HG02970 (cell line): Measurements from ENCODE around the gene NEGR1.

ENCODE experiments used
- ATAC-seq: cut with Tn5 transposase; IDR thresholded peaks from one replicate; pipeline ENCODE4 v1.9.1; 2021; ENCODE audit warnings: mild to moderate bottlenecking, moderate library complexity, moderate number of reproducible peaks; ENCODE audit not compliant: unreplicated experiment, low FRiP score

NEGR1 gene

GRCh38 chr1:71599306-71599705 is 683.0 kb downstream of the NEGR1 start:
- ATAC-seq: no peak

GRCh38 chr1:71593523-71593922 is 688.8 kb downstream of the NEGR1 start:
- no peak for ATAC-seq

DNA sequence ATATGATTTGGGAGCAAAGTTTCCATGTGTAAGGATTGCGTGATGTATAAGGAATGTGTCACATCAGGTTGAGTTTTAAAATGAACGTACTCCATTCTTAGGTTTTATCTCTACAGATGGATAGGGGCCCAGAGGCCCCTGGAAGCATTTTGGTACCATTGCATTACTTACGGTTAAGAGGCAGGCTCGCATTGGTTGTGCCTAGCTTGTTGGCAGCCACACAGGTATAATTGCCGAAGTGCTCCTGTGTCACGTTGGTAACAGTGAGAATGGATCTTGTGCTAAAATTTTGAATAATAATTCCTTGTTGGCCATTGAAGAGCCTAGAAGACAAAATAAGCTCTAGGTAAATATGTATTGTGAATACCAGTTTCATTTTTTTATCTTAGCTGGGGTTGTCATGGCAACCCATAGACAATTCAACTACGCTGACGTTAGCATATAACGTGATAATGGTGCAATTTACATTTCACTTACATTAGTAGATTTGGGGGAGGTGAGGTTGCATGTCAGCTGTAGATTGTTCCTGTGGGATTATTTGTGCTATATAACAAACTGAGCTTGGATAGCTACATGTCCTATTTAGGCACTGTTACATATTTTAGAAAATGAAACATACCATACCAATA is 689.6 kb downstream of the NEGR1 start:
- ATAC-seq: no peak

DNA sequence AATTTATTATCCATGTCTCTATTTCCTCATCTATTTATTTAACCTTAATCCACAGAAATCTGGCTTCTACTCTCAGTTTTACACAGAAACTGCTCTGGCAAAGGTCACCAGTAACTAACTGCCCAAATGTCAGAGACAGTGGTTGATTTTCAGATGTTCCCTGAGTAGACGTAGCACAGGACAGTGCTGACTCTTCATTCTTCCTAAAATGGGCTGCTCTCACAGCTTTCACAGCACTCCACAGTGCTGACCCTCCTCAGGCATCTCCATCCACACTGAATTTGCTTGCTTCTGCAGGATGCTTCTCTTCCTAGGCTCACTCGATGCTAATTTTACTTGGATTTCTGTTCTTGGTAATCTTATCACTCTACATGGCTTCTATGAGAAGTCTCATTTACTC is 693.3 kb downstream of the NEGR1 start:
- ATAC-seq: no peak

GRCh38 chr1:71587961-71588360 is 694.4 kb downstream of the NEGR1 start:
- no peak for ATAC-seq

DNA sequence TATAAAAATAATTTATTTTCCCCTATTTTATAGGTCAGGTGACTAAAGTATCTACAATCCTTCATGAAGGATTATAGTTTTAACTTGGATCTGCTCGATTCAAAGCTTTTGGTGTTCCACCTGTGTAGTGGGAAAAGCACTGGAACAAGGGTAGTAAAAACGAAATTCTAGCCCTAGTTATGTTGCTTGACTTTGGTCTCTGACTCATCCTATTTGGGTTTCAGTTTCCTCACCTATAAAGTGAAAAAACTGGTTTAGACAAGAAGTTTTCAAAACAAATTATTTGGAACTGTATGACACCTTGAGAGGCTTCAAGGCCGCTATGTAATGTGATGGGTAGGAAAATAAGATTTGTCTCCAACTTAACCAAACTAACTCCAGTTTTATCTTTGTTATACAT is 696.3 kb downstream of the NEGR1 start:
- ATAC-seq: no peak

- ATAC-seq: no peak
These were observed 698.6 kb downstream of the NEGR1 start for GRCh38 chr1:71583756-71584155.

DNA sequence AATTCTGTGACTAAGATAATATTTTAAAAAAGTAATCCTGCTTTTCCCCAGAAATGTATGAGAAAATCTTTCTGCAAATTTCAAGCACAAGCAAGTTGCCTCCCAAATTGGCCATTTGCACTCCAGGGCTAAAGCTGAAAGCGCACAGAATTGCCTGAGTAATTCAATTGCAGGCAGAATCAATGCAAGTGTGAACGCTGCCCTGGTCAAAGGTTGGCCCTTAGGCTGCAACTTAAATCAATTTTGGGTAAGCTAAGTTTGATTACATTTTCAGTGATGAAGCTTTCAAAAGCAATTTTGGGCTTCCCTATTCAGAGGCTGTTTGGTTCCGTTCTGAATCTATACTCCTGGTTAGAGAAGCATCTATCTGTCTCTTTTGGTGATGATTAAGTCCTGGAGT is 699.7 kb downstream of the NEGR1 start:
- ATAC-seq: no peak

DNA sequence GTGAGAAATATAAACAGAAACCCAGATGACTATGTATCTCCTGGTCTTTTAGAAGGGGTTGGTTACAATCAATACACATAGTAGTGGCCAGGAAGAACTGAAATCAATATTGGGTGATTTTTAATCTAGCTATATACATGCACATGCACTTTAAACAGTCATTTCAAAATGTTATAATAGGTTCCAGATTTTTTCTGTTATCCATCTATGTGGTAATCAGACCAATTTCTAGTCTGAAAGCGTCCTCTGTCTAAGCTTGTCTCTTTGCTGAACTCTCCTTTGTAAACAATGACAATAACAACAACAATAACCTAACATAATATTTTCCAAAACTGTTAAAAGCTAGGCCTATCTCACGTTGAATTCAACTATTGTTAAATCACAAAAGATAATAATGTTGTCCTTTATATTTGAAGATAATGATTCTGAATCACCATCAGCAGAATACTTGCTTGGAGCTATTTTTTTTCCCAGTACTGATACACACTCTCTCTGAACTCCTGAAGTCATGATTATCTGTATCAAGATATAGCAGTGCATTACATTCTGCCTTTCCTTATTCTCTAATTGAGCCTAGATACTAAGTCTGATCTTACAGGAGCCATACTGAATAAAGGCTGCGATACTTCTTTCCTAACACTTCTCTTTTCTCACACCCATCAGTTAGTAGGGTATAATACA is 704.7 kb downstream of the NEGR1 start:
- ATAC-seq: no peak

DNA sequence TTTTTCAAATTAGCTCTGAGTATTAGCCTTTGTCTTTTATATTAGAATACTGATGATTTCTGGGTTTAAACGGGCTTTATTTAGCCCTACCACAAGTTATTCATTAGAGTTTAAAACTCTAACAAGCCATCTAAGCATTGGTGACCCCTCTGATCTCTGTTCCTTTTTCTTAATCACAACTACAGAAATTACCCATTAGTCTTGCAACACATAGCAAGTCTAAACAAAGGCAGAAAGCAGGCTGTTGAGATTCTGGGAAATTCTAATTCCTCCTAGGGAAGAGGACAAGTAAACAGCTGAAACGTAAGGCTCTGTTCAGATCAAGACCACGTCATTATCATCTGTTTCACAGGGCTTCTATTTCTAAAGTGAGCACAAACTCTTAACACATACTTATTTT is 710.3 kb downstream of the NEGR1 start:
- no peak for ATAC-seq

DNA sequence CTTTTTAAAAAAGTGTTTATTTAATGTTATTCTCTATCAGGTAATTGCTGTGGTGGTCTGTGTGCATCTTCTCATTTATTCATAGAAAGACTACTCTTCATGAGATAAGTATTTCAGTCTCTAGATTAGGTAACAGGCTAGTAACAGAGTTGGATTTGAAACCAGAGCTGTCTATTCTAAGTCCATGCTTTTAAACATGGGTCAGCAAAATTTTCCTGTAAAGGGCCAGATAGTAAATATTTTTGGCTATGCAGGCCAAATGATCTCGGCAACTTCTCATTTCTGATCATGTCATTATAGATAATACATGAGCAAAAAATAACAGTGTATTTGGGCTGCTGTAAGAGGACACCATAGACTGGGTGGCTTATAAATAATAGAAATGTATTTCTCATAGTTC is 715.9 kb downstream of the NEGR1 start:
- ATAC-seq: no peak

DNA sequence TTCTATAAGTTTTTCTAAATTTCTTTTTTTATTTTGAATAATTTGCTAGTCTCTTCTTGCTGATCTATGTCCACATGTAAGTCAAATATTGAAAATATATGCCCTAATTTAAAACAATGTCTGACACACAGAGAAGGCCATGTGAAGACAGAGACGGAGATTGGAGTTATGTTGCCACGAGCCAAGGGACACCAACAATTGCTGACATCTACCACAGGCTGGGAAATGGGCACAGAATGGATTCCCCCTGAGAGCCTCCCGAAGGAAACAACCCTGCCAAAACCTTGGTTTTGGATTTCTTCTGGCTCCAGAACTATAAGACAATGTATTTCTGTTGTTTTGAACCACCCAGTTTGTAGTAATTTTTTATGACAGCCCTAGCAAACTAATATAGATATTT is 716.5 kb downstream of the NEGR1 start:
- no peak for ATAC-seq

GRCh38 chr1:71565262-71565661 is 717.1 kb downstream of the NEGR1 start:
- no peak for ATAC-seq

- ATAC-seq: no peak
These were observed 720.0 kb downstream of the NEGR1 start for GRCh38 chr1:71562298-71562697.

DNA sequence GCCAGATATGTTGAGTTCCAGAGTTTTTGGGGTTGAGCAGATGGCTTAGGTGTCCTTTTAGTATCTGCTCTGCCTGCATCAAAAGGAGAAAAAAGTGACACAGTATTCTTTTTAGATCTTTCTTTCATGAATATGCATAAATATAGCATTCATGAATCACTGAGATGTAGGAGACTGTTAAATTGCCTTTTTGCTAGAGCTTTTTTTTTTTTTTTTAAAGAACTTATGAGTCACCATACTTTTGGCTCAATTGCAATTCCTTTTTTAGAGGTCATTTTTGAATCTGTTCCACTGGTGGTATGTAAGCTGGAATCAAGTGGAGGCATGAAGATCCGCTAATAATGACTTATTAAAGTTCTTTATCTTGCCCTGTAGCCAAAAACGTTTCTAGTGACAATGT is 720.6 kb downstream of the NEGR1 start:
- no peak for ATAC-seq

DNA sequence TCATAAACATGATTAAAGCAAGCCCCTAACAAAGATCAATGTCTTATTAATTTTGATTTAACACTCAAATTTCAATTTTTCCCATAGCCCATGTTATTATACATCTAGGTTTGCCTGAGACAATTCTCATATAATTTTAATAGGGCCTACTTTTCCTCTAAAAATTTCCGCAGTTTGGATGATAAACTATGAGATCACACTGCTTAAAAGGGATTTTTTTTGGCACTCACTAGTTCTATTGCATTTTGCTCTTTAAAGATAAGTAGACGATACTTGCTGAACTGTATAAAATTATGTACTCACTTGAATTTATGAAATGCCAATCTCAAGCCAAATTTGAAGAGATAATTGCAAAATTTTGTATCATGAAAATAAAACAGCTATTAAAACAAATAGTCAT is 721.1 kb downstream of the NEGR1 start:
- no peak for ATAC-seq

DNA sequence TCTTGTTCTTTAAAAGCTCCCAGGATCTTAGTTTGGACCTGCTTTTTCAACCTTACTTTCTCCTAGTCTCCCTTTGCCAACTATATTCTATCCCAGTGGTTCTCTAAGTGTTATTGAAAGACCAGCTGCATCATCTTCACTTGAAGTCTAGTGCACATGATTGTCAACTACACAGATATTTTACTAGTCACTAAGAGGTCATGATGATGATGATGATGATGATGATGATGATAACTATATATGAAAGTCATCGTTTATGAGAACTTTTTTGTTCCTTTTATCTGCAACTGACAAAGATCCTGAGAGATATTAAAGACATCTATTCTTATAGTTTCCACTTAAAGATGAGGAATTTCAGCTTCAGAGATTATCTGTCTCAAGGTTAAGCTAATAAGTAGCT is 722.5 kb downstream of the NEGR1 start:
- no peak for ATAC-seq

GRCh38 chr1:71557138-71557537 is 725.2 kb downstream of the NEGR1 start:
- no peak for ATAC-seq

- ATAC-seq: no peak
These were observed 733.9 kb downstream of the NEGR1 start for GRCh38 chr1:71548398-71548890.

GRCh38 chr1:71542155-71542554 is 740.2 kb downstream of the NEGR1 start:
- no peak for ATAC-seq

DNA sequence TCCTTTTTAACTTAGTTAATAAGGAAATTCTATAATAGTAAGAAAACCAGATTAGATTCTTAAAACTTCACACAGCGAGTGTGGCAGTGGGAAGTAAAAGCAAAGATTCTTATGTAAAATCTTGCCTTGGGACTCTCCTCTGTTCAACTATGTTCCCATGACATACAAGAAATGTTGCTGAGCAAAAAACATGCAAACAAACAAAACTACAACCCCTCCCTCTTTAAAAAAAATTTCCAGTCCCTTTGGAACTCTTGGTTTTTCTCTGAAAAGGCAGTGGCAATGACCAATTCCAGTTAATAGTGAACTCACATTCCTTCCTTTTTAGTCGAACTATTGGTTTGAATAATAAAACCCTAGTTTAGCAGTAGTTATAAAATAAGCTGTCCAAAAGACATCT is 748.4 kb downstream of the NEGR1 start:
- ATAC-seq: no peak

- ATAC-seq: no peak
These were observed 750.0 kb downstream of the NEGR1 start for GRCh38 chr1:71532343-71532742.
